ENCODE results near the gene HLA-F.

The HLA-F gene

GRCh38 chr6:29744131-29744530, 20.9 kb downstream of the HLA-F start:
- DNase-seq (ENCODE audit: low spot score): no peak

- no peak for DNase-seq (ENCODE audit: low spot score)
Measured at GRCh38 chr6:29744621-29745020, 21.4 kb downstream of the HLA-F start.

GRCh38 chr6:29745386-29745785, 22.2 kb downstream of the HLA-F start:
- no peak for DNase-seq (ENCODE audit: low spot score)

GRCh38 chr6:29745855-29746449, 22.7 kb downstream of the HLA-F start:
- no peak for DNase-seq (ENCODE audit: low spot score)

GRCh38 chr6:29746846-29747687, 23.8 kb downstream of the HLA-F start:
- DNase-seq (ENCODE audit: low spot score): no peak

- no peak for DNase-seq (ENCODE audit: low spot score)
Measured at GRCh38 chr6:29747688-29748250, 24.5 kb downstream of the HLA-F start.

GRCh38 chr6:29748391-29749307, 25.4 kb downstream of the HLA-F start:
- DNase-seq (ENCODE audit: low spot score): peak; percentile 96

- DNase-seq (ENCODE audit: low spot score): no peak
Measured at GRCh38 chr6:29749308-29749662, 26.1 kb downstream of the HLA-F start.

GRCh38 chr6:29749668-29750067, 26.4 kb downstream of the HLA-F start:
- no peak for DNase-seq (ENCODE audit: low spot score)

GRCh38 chr6:29750709-29751108, 27.5 kb downstream of the HLA-F start:
- no peak for DNase-seq (ENCODE audit: low spot score)

GRCh38 chr6:29751480-29751879, 28.2 kb downstream of the HLA-F start:
- DNase-seq (ENCODE audit: low spot score): no peak

GRCh38 chr6:29752451-29753308, 29.4 kb downstream of the HLA-F start:
- DNase-seq (ENCODE audit: low spot score): peak; percentile 88

- DNase-seq (ENCODE audit: low spot score): no peak
Measured at GRCh38 chr6:29753309-29753644, 30.0 kb downstream of the HLA-F start.

- DNase-seq (ENCODE audit: low spot score): no peak
Measured at GRCh38 chr6:29755295-29755871, 32.1 kb downstream of the HLA-F start.

- no peak for DNase-seq (ENCODE audit: low spot score)
Measured at GRCh38 chr6:29757282-29757681, 34.0 kb downstream of the HLA-F start.

- DNase-seq (ENCODE audit: low spot score): no peak
Measured at GRCh38 chr6:29757701-29758293, 34.6 kb downstream of the HLA-F start.

GRCh38 chr6:29758761-29759160, 35.5 kb downstream of the HLA-F start:
- no peak for DNase-seq (ENCODE audit: low spot score)

- no peak for DNase-seq (ENCODE audit: low spot score)
Measured at GRCh38 chr6:29759457-29759856, 36.2 kb downstream of the HLA-F start.

- no peak for DNase-seq (ENCODE audit: low spot score)
Measured at GRCh38 chr6:29760328-29760727, 37.1 kb downstream of the HLA-F start.

- DNase-seq (ENCODE audit: low spot score): no peak
Measured at GRCh38 chr6:29762051-29762450, 38.8 kb downstream of the HLA-F start.

- DNase-seq (ENCODE audit: low spot score): no peak
Measured at GRCh38 chr6:29762781-29763214, 39.6 kb downstream of the HLA-F start.
